ENCODE results near the gene KY. TPM values are rescaled to one million over a fixed set of nuclear protein-coding genes. Genes with fewer than 3 reads are reported as not detected.
A peak's percentile ranks its signal among the peaks of the same experiment; 100 is the strongest.

The KY gene
- total RNA-seq, 4 donors from 2014 or later, result 0.68 to 3.3 (median 1.8) TPM

DNA sequence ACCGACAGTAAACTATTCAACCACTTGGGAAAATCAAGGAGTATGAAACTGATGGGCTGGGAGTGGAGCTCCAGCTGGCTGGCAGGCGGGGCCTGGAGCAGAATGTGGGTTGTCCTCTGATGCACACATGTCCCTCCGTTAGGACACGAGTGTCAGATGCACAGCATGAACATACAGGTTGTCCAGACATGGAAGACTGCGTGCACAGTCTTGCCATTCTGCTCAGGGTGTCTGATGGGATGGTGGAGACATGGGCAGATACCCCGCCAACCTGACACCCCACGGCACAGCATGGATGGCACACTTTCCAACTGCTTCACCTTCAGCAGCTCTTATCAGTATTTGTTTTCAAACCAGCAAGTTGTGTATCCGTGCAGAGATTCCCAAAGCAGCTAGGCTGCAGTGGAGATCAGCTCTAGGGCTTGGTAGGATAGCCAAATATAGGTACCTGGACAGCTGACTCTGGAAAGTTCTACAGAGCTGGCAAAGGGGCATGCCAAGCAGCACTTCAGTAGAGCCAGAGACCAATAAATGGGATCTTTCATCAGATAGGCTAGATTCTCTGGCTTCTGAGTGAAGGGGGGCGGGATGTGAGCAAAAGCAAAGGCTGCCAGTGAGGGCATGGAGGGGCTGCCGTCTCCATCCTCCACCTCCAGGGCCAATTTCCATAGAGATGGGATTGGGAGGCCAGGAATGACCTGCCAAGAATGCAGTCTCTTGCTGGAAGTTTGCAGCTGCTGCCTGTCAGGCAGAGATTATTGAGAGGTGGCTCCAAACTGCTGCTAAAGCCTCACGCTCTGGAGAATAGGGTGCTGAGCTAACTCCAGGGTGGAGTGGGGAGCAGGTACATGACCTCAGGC lies 47.2 kb upstream of the KY start:
- in situ Hi-C loops (cut with MboI; ENCODE audit: low sequenced_read_pairs in 4 of 4) (no loop called here), intact Hi-C loops (cut with DNase I; ENCODE audit: low total_unique reads) (loop anchor here (10.0 kb wide), 1 partner anchor 57 kb away; no protein-coding TSS in a partner anchor)
- peak; percentile 62 to 63 for ATAC-seq
- H3K27ac ChIP-seq, result peak overlapping the region in 1 of 4 donors; percentile 68
- no peaks in the 10 kb centered on the region for H3K36me3 ChIP-seq
- no peaks in the 10 kb centered on the region for H3K27me3 ChIP-seq
- H3K4me1 ChIP-seq, result peaks cover 18 to 26% of the 10 kb centered on the region in 2 donors
- H3K9me3 ChIP-seq, result no peaks in the 10 kb centered on the region
- no peak for TF ChIP-seq POLR2A (IDR thresholded peaks at IDR 0.05)
- TF ChIP-seq, protein P1, sequence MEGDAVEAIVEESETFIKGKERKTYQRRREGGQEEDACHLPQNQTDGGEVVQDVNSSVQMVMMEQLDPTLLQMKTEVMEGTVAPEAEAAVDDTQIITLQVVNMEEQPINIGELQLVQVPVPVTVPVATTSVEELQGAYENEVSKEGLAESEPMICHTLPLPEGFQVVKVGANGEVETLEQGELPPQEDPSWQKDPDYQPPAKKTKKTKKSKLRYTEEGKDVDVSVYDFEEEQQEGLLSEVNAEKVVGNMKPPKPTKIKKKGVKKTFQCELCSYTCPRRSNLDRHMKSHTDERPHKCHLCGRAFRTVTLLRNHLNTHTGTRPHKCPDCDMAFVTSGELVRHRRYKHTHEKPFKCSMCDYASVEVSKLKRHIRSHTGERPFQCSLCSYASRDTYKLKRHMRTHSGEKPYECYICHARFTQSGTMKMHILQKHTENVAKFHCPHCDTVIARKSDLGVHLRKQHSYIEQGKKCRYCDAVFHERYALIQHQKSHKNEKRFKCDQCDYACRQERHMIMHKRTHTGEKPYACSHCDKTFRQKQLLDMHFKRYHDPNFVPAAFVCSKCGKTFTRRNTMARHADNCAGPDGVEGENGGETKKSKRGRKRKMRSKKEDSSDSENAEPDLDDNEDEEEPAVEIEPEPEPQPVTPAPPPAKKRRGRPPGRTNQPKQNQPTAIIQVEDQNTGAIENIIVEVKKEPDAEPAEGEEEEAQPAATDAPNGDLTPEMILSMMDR (IDR thresholded peaks at IDR 0.05 in 4 of 5, conservative IDR thresholded peaks at IDR 0.05 in 1 of 5), result no peak
- H3K4me3 ChIP-seq, result no peak overlapping the region
- DNase-seq, result no peak

DNA sequence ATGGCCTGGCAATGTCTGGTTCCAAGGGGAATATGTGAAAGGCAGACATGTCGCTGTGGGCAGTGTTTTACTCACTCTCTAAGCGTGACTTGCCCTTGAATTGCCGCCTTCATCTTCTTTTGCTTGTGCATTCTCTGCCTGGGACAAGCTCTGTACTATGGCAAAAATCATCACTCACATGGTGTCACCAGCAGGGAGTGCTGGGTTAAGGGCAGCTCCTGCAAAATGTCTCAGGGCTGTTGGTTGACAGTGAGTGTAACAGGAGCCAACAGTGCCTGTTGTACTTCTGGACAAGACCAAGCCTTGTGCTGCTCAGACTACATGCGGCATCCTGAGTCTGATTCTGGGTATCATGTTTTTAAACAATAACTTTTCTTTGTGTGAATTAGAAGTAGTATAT lies 45.3 kb upstream of the KY start:
- Histone ChIP-seq H3K36me3 (no peaks in the 10 kb centered on the region), H3K4me1 (peaks cover 18 to 26% of the 10 kb centered on the region in 2 donors), H3K27me3 (no peaks in the 10 kb centered on the region), H3K9me3 (no peaks in the 10 kb centered on the region), H3K27ac (no peak overlapping the region), H3K4me3 (no peak overlapping the region)
- in situ Hi-C loops (cut with MboI; ENCODE audit: low sequenced_read_pairs in 4 of 4), result no loop called here
- TF ChIP-seq POLR2A (IDR thresholded peaks at IDR 0.05), result no peak
- TF ChIP-seq, protein P1 (IDR thresholded peaks at IDR 0.05 in 4 of 5, conservative IDR thresholded peaks at IDR 0.05 in 1 of 5), result no peak
- intact Hi-C loops (cut with DNase I; ENCODE audit: low total_unique reads), result loop anchor here (10.0 kb wide), 1 partner anchor 59 kb away; no protein-coding TSS in a partner anchor
- no peak for ATAC-seq
- DNase-seq, result no peak

DNA sequence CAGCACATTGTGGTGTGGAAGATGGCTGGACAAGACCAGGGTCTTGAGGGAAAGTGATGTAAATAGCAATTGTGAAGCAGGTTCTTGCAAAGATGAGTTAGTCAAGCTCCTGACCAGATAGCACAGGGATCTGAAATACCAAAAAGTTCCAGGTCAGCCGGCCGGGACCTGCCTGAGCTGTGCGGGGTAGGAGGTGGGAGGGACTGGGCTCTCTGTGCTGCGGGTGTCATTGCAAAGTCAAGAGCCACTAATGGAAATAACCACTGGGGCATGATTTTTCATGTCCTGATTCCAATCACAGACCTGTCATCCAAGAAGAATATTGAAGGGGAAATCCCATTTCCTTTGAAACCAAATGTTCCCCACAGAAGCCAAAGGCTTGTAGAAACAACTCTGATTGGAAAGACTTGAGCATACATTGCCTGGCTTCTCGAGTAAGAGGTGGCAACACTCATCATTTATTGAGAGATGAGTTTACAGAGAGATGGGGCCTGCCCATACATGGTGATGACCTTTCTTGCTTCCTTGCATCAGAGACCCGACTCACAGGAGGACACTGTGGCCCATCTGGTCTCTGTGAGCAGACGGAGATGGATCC lies 44.2 kb upstream of the KY start:
- in situ Hi-C loops (cut with MboI; ENCODE audit: low sequenced_read_pairs in 4 of 4) (no loop called here), intact Hi-C loops (cut with DNase I; ENCODE audit: low total_unique reads) (loop anchor here (10.0 kb wide), 1 partner anchor 60 kb away; no protein-coding TSS in a partner anchor)
- Histone ChIP-seq H3K9me3 (no peaks in the 10 kb centered on the region), H3K36me3 (no peaks in the 10 kb centered on the region), H3K27me3 (no peaks in the 10 kb centered on the region), H3K27ac (no peak overlapping the region), H3K4me3 (no peak overlapping the region), H3K4me1 (peaks cover 18 to 26% of the 10 kb centered on the region in 2 donors)
- no peak for ATAC-seq
- TF ChIP-seq, protein P1 (IDR thresholded peaks at IDR 0.05 in 4 of 5, conservative IDR thresholded peaks at IDR 0.05 in 1 of 5), result no peak
- TF ChIP-seq POLR2A (IDR thresholded peaks at IDR 0.05), result no peak
- DNase-seq, result no peak

DNA sequence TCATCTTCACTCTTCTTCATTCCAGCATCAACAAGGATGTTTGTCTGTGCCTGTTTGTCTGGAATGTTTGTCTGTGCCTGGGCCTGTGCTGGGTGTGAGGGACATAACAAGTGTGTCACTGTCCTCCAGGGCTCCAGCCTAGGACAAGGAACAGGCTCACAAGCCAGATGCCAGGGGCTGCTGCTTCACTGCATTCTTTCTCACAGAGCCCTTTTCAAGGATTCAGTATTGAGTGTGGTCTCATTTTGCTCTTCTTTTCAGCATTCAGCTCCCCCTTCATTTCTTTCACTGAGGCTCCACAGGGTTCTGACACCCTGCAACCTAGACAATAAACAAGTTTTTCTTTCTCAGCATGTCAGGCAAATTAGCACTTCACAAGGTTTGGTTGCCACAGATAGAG lies 43.6 kb upstream of the KY start:
- H3K27ac ChIP-seq, result no peak overlapping the region
- no peak overlapping the region for H3K4me3 ChIP-seq
- intact Hi-C loops (cut with DNase I; ENCODE audit: low total_unique reads), result loop anchor here (10.0 kb wide), 1 partner anchor 60 kb away; no protein-coding TSS in a partner anchor
- ATAC-seq (no peak), DNase-seq (no peak)
- no peak for TF ChIP-seq POLR2A (IDR thresholded peaks at IDR 0.05)
- TF ChIP-seq, protein P1 (IDR thresholded peaks at IDR 0.05 in 4 of 5, conservative IDR thresholded peaks at IDR 0.05 in 1 of 5), result no peak
- H3K9me3 ChIP-seq, result no peaks in the 10 kb centered on the region
- peaks cover 18 to 26% of the 10 kb centered on the region in 2 donors for H3K4me1 ChIP-seq
- no peaks in the 10 kb centered on the region for H3K27me3 ChIP-seq
- H3K36me3 ChIP-seq, result no peaks in the 10 kb centered on the region
- in situ Hi-C loops (cut with MboI; ENCODE audit: low sequenced_read_pairs in 4 of 4), result no loop called here

Data from gastrocnemius medialis (tissue), 4 donors.